GM19438 (cell line): ENCODE results near the gene ZC3HAV1L.
A peak's percentile ranks its signal among the peaks of the same experiment; 100 is the strongest.
"Not testable (repeated sequence)": the region's sequence is repeated elsewhere in the genome, so short reads cannot be mapped to it uniquely, and the experiment has no call there.

ENCODE experiments used
- ATAC-seq: cut with Tn5 transposase; IDR thresholded peaks from one replicate; pipeline ENCODE4 v1.9.1; 2021; ENCODE audit warnings: low read depth; ENCODE audit not compliant: unreplicated experiment

The ZC3HAV1L gene, protein sequence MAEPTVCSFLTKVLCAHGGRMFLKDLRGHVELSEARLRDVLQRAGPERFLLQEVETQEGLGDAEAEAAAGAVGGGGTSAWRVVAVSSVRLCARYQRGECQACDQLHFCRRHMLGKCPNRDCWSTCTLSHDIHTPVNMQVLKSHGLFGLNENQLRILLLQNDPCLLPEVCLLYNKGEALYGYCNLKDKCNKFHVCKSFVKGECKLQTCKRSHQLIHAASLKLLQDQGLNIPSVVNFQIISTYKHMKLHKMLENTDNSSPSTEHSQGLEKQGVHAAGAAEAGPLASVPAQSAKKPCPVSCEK

GRCh38 chr7:139035586-139036353, at the start of gene ZC3HAV1L:
TSS of gene ZC3HAV1L (minus strand) at chr7:139036042. CDS start at chr7:139036017, 25 bp downstream.
- ATAC-seq = peak; percentile 80

DNA sequence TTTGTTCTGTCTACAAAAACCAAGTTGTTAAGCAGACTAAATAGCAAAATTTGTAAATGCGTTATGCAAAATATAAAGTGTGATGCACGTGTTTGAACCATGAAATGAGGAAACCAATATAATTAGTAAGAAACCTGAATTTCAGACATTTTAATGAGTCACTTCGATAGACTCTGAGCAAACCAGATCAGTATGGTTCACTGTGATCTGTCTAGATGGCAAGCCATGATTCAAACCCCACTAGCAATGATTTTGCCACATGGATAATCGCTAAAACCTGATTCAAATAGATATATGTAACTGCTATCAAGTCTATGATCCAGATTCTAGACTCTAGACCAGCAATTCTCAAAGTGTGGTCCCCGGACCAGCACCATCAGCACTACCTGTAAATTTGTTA, 48.9 kb upstream of the ZC3HAV1L start:
- ATAC-seq = no peak

DNA sequence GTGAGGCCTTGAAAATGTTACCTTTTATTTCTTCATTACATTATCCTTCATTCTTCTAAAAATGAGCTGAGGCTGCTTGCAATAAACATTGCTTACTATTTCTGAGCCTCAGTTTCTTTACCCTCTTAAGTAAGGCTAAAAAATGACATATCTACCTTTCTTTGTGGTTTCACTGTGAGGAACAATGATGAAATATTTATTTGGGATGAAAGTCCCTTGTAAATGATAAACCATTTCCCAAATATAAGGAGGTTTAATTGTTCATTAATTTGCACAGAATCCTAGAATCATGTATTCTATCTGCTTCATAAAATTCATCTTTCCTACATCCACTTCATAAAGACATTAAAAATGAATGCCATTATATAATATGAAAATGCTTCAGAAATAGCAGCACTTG, 45.7 kb upstream of the ZC3HAV1L start:
- no peak for ATAC-seq

- ATAC-seq = no peak
Observed at GRCh38 chr7:139080905-139081304, 45.1 kb upstream of the ZC3HAV1L start.

GRCh38 chr7:139079861-139080260, 44.0 kb upstream of the ZC3HAV1L start:
- no peak for ATAC-seq

DNA sequence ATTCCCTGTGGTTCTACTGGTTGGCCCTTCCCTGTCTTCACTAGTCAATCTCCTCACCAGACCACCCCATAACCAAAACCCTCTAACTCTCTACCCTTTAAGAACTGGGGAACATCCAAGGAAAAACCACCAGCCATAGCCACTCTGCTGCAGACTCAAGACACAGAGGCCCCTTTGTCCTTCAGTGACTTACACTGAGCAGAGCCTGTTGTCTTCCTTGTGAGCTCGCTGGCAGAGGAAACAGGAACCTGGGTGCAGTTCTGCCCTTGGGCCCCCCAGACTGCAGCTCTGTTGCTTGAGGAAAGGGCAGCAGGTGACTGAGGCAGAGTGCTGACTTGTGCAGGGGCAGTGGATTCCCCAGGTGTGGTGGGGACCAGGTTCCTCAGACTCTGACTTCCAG, 43.1 kb upstream of the ZC3HAV1L start:
- no peak for ATAC-seq

DNA sequence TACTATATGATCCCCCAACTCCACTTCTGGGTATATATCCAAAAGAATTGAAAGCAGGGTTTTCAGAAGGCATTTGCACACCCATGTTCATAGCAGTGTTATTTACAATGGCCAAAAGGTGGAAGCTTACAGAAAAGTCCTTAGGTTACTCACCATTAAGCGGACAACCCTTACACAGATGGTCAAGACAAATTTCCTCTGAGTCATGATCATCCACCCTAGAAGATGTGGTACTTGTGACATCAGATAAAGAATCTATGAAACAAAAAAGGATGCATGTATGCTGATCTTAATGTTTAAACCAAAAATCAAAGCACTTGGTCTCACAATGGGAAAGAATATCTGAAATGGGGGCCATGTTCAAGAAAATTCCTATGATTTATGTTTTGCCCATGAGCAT, 42.6 kb upstream of the ZC3HAV1L start:
- no peak for ATAC-seq

DNA sequence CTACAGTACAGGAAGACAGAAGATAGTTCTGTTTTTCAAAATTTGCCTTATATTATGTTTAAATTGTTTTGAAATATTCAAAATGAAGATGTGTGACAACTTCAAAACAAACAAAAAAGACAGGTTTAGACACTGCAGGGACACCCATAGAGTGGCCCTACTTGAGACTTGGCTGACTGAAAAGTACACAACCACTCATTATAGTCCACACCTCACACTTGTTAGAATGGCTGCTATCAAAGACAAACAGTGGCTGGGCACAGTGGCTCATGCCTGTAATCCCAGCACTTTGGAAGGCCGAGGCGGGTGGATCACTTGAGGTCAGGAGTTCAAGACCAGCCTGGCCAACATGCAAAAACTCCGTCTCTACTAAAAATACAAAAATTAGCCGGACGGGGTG, 41.9 kb upstream of the ZC3HAV1L start:
- not testable (repeated sequence) for ATAC-seq

- ATAC-seq = no peak
Observed at GRCh38 chr7:139075871-139076686, 40.2 kb upstream of the ZC3HAV1L start.

DNA sequence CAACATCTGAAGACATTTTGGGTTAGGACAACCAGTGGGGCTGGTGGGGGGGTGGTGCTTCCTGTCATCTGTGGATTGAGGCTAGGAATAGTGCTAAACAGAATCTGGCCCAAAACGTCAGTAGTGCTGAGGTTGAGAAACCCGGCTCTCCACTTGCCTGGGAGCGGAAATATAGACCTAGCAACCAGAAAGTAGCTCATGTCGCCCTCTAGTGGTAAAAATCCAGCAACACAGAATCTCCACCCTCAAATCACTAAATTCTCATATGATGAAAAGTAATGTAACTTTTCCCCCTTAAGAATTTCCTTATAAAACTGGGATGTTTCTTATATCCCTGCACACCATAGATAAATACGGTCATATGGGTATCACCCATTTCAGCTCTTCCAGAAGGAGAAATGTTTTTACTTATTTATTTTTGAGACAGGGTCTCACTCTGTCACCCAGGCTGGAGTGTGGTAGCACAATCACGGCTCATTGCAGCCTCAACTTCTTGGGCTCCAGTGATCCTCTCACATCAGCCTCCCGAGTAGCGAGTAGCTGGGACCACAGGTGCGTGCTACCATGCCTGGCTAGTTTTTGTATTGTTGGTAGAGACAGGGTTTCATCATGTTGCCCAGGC, 39.3 kb upstream of the ZC3HAV1L start:
- peak; percentile 90 for ATAC-seq

GRCh38 chr7:139072796-139073195, 37.0 kb upstream of the ZC3HAV1L start:
- ATAC-seq = no peak

GRCh38 chr7:139071680-139072079, 35.8 kb upstream of the ZC3HAV1L start:
- no peak for ATAC-seq

- ATAC-seq = no peak
Observed at GRCh38 chr7:139068544-139069399, 32.9 kb upstream of the ZC3HAV1L start.

DNA sequence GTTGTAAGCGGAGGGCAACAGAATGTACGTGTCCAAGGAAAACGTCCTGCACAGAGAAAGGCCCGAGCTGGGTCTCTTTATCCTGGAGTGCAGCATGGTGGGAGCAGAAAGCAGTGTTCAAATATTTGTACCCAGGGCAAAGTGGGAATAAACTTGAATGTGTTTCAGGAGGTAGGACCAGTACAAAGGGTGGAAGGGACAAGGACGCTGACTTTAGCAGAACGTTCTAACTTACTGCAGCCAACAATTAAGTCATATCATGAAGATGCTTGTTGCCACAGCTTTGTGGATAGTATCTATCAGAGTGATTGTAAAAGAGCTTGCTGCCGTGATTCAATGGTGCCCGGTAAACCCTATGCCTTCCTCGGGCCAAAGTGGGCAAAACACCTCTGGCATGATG, 30.5 kb upstream of the ZC3HAV1L start:
- no peak for ATAC-seq

- no peak for ATAC-seq
Observed at GRCh38 chr7:139065323-139065722, 29.5 kb upstream of the ZC3HAV1L start.

GRCh38 chr7:139061416-139061815, 25.6 kb upstream of the ZC3HAV1L start:
- ATAC-seq = no peak

GRCh38 chr7:139060695-139061237, 24.9 kb upstream of the ZC3HAV1L start:
- ATAC-seq = no peak

- ATAC-seq = no peak
Observed at GRCh38 chr7:139059905-139060304, 24.1 kb upstream of the ZC3HAV1L start.

GRCh38 chr7:139058943-139059342, 23.1 kb upstream of the ZC3HAV1L start:
- ATAC-seq = no peak

DNA sequence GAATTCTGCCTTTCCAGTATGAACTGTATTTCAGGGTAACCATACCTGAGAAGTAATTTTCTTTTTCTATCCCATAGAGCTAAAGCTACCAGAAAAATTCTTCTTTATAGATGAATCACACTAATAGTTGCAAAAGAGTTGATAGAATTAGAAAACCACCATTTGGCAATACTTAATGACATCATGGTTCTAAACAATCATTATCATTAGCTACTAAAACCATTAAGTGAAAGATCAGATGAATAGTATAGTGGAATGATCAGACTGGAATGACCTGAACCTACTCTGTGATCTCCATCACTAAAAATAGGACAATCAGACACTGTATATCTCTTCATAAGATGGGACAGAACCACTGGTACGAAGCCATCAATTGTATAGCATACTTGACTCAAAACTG, 19.8 kb upstream of the ZC3HAV1L start:
- ATAC-seq = no peak
